ENCODE measurements around the gene TPTE2. TPM values are rescaled to one million over a fixed set of nuclear protein-coding genes. Genes with fewer than 3 reads are reported as not detected.

TPTE2 gene
- total RNA-seq, 1 donor from 2014 or later: not detected

GRCh38 chr13:19382111-19382510 is 179.2 kb downstream of the TPTE2 start:
- no peaks in the 10 kb centered on the region for H3K27me3 ChIP-seq (ENCODE audit: insufficient read depth, low read length)
- Mint-ChIP-seq H3K36me3 (ENCODE audit: low read depth, unreplicated experiment) (no peaks in the 10 kb centered on the region), H3K4me1 (ENCODE audit: low read depth, unreplicated experiment) (no peaks in the 10 kb centered on the region), H3K27me3 (ENCODE audit: low read depth, unreplicated experiment) (no peaks in the 10 kb centered on the region), H3K9me3 (ENCODE audit: unreplicated experiment) (peaks cover 9% of the 10 kb centered on the region), H3K4me3 (ENCODE audit: unreplicated experiment) (no peak overlapping the region), H3K27ac (ENCODE audit: unreplicated experiment) (no peak overlapping the region)
- H3K4me1 ChIP-seq (ENCODE audit: insufficient read depth, low read length): no peaks in the 10 kb centered on the region
- DNase-seq (ENCODE audit: low read depth) (no peak), FAIRE-seq (no peak)
- H3K27ac ChIP-seq (ENCODE audit: low read depth, low read length): no peak overlapping the region
- TF ChIP-seq EZH2 (IDR thresholded peaks at IDR 0.05; ENCODE audit: insufficient read depth, low read length) (no peak), CTCF (IDR thresholded peaks at IDR 0.05; ENCODE audit: insufficient read depth, low read depth, low read length) (no peak)
- H3K9ac ChIP-seq (ENCODE audit: low read length): no peak overlapping the region
- no peak overlapping the region for H3K4me3 ChIP-seq (ENCODE audit: insufficient read depth, low read depth, low read length)
- no peaks in the 10 kb centered on the region for H3K36me3 ChIP-seq (ENCODE audit: insufficient read depth, low read length)
- H3K79me2 ChIP-seq (ENCODE audit: insufficient read depth, low read length): no peaks in the 10 kb centered on the region
- H4K20me1 ChIP-seq (ENCODE audit: insufficient read depth, low read length): no peaks in the 10 kb centered on the region
- no peak overlapping the region for H2AFZ ChIP-seq (ENCODE audit: low read depth, low read length)
- no peak overlapping the region for H3K4me2 ChIP-seq (ENCODE audit: low read length)
- H3K9me3 ChIP-seq (ENCODE audit: insufficient read depth, low read depth, low read length): no peaks in the 10 kb centered on the region

Other genes with a start within 250 kb of the TPTE2 start
- gene MPHOSPH8, start 72.1 kb upstream of the TPTE2 start, total RNA-seq: 18.0 and 22.9 TPM in 2 replicates
- 43.6 and 57.5 TPM in 2 replicates for gene PSPC1, start 221.4 kb upstream of the TPTE2 start, total RNA-seq